ENCODE results near the gene APH1A. TPM values are rescaled to one million over a fixed set of nuclear protein-coding genes. Genes with fewer than 3 reads are reported as not detected.

The APH1A gene
- total RNA-seq, 2 experiments from 2014 or later: 115 to 122 TPM

- peaks cover 66% of the 10 kb centered on the region for H3K36me3 Mint-ChIP-seq (ENCODE audit: low read depth)
- ChIA-PET POLR2A (no interaction called here), CTCF (no interaction called here)
- H3K27ac Mint-ChIP-seq: no peak overlapping the region
- no peaks in the 10 kb centered on the region for H3K9me3 Mint-ChIP-seq
- no peak for DNase-seq
- peaks cover 36% of the 10 kb centered on the region for H3K36me3 ChIP-seq (ENCODE audit: insufficient read depth, low read length)
- peaks cover 4% of the 10 kb centered on the region for H3K4me1 Mint-ChIP-seq (ENCODE audit: low read depth)
- H3K27me3 ChIP-seq (ENCODE audit: control insufficient read depth in 1 of 2, insufficient read depth in 2 of 2, low read length in 2 of 2): no peaks in the 10 kb centered on the region
- no peaks in the 10 kb centered on the region for H3K27me3 Mint-ChIP-seq
- H3K27ac ChIP-seq (ENCODE audit: low read depth in 1 of 2, low read length in 2 of 2): no peak overlapping the region
- no peaks in the 10 kb centered on the region for H3K4me1 ChIP-seq (ENCODE audit: insufficient read depth, low read length)
- H3K9me3 ChIP-seq (ENCODE audit: control insufficient read depth in 1 of 2, insufficient read depth in 1 of 2, low read length in 2 of 2): no peaks in the 10 kb centered on the region
- intact Hi-C loops (cut with DNase I, micrococcal nuclease): no loop called here
- no peak overlapping the region for H3K4me3 ChIP-seq (ENCODE audit: low read length)
- no peak for TF ChIP-seq CTCF (IDR thresholded peaks at IDR 0.05)
- ATAC-seq (ENCODE audit: poor library complexity): no peak
- no peak overlapping the region for H3K4me3 Mint-ChIP-seq
These were observed 33.5 kb upstream of the APH1A start for GRCh38 chr1:150302338-150302737.

GRCh38 chr1:150299716-150300115 is 30.9 kb upstream of the APH1A start:
- Mint-ChIP-seq H3K27ac (no peak overlapping the region), H3K4me3 (no peak overlapping the region), H3K4me1 (ENCODE audit: low read depth) (peaks cover 11% of the 10 kb centered on the region), H3K36me3 (ENCODE audit: low read depth) (peaks cover 70% of the 10 kb centered on the region), H3K9me3 (no peaks in the 10 kb centered on the region), H3K27me3 (no peaks in the 10 kb centered on the region)
- no peak for DNase-seq
- Histone ChIP-seq H3K9me3 (ENCODE audit: control insufficient read depth in 1 of 2, insufficient read depth in 1 of 2, low read length in 2 of 2) (no peaks in the 10 kb centered on the region), H3K27me3 (ENCODE audit: control insufficient read depth in 1 of 2, insufficient read depth in 2 of 2, low read length in 2 of 2) (no peaks in the 10 kb centered on the region), H3K4me1 (ENCODE audit: insufficient read depth, low read length) (peaks cover under 1% of the 10 kb centered on the region), H3K27ac (ENCODE audit: low read depth in 1 of 2, low read length in 2 of 2) (no peak overlapping the region), H3K4me3 (ENCODE audit: low read length) (no peak overlapping the region), H3K36me3 (ENCODE audit: insufficient read depth, low read length) (peaks cover 40% of the 10 kb centered on the region)
- ATAC-seq (ENCODE audit: poor library complexity): no peak
- ChIA-PET CTCF (interaction anchor here (0.9 kb wide), 1 partner anchor 44 kb away, joined by 3 read pairs; no protein-coding TSS in a partner anchor), POLR2A (interaction anchor here (1.0 kb wide), 1 partner anchor 64 kb away, joined by 5 read pairs; the partner anchor contains the start of gene RPRD2)
- TF ChIP-seq CTCF (IDR thresholded peaks at IDR 0.05): no peak
- intact Hi-C loops (cut with DNase I, micrococcal nuclease): no loop called here

GRCh38 chr1:150295476-150295875 is 26.7 kb upstream of the APH1A start:
- H3K4me1 ChIP-seq (ENCODE audit: insufficient read depth, low read length): peaks cover 19% of the 10 kb centered on the region
- Mint-ChIP-seq H3K4me3 (peak overlapping the region; percentile 9), H3K36me3 (ENCODE audit: low read depth) (peaks cover 58% of the 10 kb centered on the region), H3K27ac (peak overlapping the region; percentile 26), H3K4me1 (ENCODE audit: low read depth) (peaks cover 23% of the 10 kb centered on the region), H3K27me3 (no peaks in the 10 kb centered on the region), H3K9me3 (no peaks in the 10 kb centered on the region)
- ATAC-seq (ENCODE audit: poor library complexity) (no peak), DNase-seq (no peak)
- TF ChIP-seq CTCF (IDR thresholded peaks at IDR 0.05): no peak
- H3K4me3 ChIP-seq (ENCODE audit: low read length): no peak overlapping the region
- peaks cover 19% of the 10 kb centered on the region for H3K36me3 ChIP-seq (ENCODE audit: insufficient read depth, low read length)
- ChIA-PET POLR2A (interaction anchor here (1.4 kb wide), 1 partner anchor 26 kb away, joined by 3 read pairs; the partner anchor contains the start of gene APH1A), CTCF (interaction anchor here (0.8 to 0.9 kb wide), 2 partner anchors 14 to 40 kb away, joined by 3 read pairs; no protein-coding TSS in a partner anchor)
- H3K9me3 ChIP-seq (ENCODE audit: control insufficient read depth in 1 of 2, insufficient read depth in 1 of 2, low read length in 2 of 2): no peaks in the 10 kb centered on the region
- no peaks in the 10 kb centered on the region for H3K27me3 ChIP-seq (ENCODE audit: control insufficient read depth in 1 of 2, insufficient read depth in 2 of 2, low read length in 2 of 2)
- H3K27ac ChIP-seq (ENCODE audit: low read depth in 1 of 2, low read length in 2 of 2): no peak overlapping the region
- intact Hi-C loops (cut with DNase I, micrococcal nuclease): no loop called here

Measured in CD4-positive, alpha-beta T cell (primary cell).